Adrenal gland (tissue), 12 donors: ENCODE measurements around the gene IZUMO4. TPM values are rescaled to one million over a fixed set of nuclear protein-coding genes. Genes with fewer than 3 reads are reported as not detected.

Experiments used
- DNase-seq, 7 donors: peaks; one replicate each; pipeline ENCODE4 v3.0.0-alpha.2; 2019 to 2020
- H3K27ac ChIP-seq, 5 donors: fragments of 200-600 bp; sonication (generic) in 4 of 5; 1 replicate in 3 of 5; 2 replicates in 2 of 5; pipeline versions ENCODE4 v1.5.1 to v1.8.0; 2016 to 2020; ENCODE audit warnings: mild to moderate bottlenecking in 1 of 5
- H3K27me3 ChIP-seq: fragments of 200-600 bp; 2 replicates; pipeline ENCODE4 v1.8.0; 2021
- H3K36me3 ChIP-seq, 2 donors: fragments of 200-600 bp; replicated peaks in 1 of 2; 1 replicate in 1 of 2; 2 replicates in 1 of 2; pipeline versions ENCODE4 v1.5.1 to v1.8.0; 2018 to 2022
- H3K4me1 ChIP-seq, 2 donors: fragments of 200-600 bp; replicated peaks in 1 of 2; 1 replicate in 1 of 2; 2 replicates in 1 of 2; pipeline versions ENCODE4 v1.5.1 to v1.8.0; 2018 to 2021
- H3K4me3 ChIP-seq, 4 donors: fragments of 200-600 bp; sonication (generic) in 3 of 4; one replicate each; pipeline ENCODE4 v1.5.1; 2016 to 2018
- H3K9me3 ChIP-seq, 3 donors: fragments of 200-600 bp; sonication (generic) in 1 of 3; replicated peaks in 1 of 3; 1 replicate in 2 of 3; 2 replicates in 1 of 3; pipeline versions ENCODE4 v1.5.1 to v1.8.0; 2016 to 2021
- POLR2A ChIP-seq, 2 donors: fragments of 450-650 bp; IDR thresholded peaks; one replicate each; pipeline ENCODE4 v1.6.1; 2017; ENCODE audit warnings: antibody characterized with exemption in 2 of 2, mild to moderate bottlenecking in 2 of 2, moderate library complexity in 1 of 2
- WGBS, 4 donors: extraction: QIAGEN DNeasy Blood & Tissue Kit in 2 of 4; methylation state at CpG; one replicate each; pipeline versions ENCODE4 v1.1.5 to v1.1.7; 2013 to 2017; 5-methylcytosine and 5-hydroxymethylcytosine counted together
- intact Hi-C, 2 donors: fragments of 100-400 bp; cut with DNase I; formaldehyde crosslinking; loops; one replicate each; pipeline versions ENCODE4 v1.14.1 to v1.15.0; 2022 to 2023
- polyA plus RNA-seq, 3 donors: library from polyadenylated mRNA; stranded (reverse); fragments of 200-250 nt in 2 of 3; fragments of 350-450 nt in 1 of 3; fragmentation: Illumina TruSeq in 1 of 3; extraction: RNeasy Lipid Tissue Mini Kit (QIAGEN cat#74804) in 1 of 3; gene quantifications; one replicate each; pipeline ENCODE4 v1.2.3, GENCODE V29; 2013 to 2014
- total RNA-seq, 9 donors: library from RNA; depleted of rRNA in 4 of 9; stranded (reverse); fragments of >200 nt in 4 of 9; fragments of 120-200 nt in 1 of 9; fragmentation: NEBNext Ultra II Directional in 1 of 9; extraction: Animal tissue kit (Norgen Biotek cat#: 25700) in 1 of 9; gene quantifications; one replicate each; pipeline versions ENCODE4 v1.1.0 to v1.2.4, GENCODE V29; 2013 to 2023
- TF ChIP-seq, protein P1 (sequence below), 6 experiments: fragments of 450-650 bp in 4 of 6; fragments of 200-600 bp in 2 of 6; sonication (generic) in 1 of 6; IDR thresholded peaks; 1 replicate in 5 of 6; 2 replicates in 1 of 6; pipeline versions ENCODE4 v1.5.1 to v1.8.0; 2016 to 2021; ENCODE audit warnings: antibody characterized with exemption in 6 of 6, mild to moderate bottlenecking in 2 of 6, moderate library complexity in 1 of 6
- donor health status: healthy with polysubstance abuse.
- donor health status: Bipolar disorder and iron deficiency.
- donor health status: DM: yes; HTN: yes; CAD: no.
- donor health status: DM: no; HTN: no; CAD: no.
- donor health status: DM: no; HTN: no; CAD: no.
- donor health status: DM: yes; HTN: yes; CAD: no.

Gene IZUMO4
- total and polyA plus RNA-seq, 12 donors: 0.69 to 24.6 (median 2.5) TPM

DNA sequence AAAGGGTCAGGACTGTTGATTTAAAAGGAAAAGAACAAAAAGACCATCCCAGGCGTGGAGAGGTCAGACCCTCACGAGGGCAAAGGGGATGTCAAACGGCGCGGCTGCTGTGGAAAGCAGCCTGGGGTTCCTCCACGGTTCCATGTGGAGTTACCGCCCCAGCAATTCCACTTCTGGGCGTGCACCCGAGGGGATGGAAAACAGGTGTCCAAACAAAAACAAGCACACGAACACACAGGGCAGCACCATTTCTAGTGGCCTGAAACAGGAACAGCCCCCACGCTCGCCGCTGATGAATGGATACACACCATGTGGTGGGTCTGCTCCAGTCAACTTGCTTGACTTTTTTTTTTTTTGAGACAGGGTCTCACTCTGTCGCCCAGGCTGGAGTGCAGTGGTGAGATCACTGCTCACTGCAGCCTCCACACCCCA, 43.4 kb downstream of the IZUMO4 start:
- no peak overlapping the region for H3K27ac ChIP-seq

DNA sequence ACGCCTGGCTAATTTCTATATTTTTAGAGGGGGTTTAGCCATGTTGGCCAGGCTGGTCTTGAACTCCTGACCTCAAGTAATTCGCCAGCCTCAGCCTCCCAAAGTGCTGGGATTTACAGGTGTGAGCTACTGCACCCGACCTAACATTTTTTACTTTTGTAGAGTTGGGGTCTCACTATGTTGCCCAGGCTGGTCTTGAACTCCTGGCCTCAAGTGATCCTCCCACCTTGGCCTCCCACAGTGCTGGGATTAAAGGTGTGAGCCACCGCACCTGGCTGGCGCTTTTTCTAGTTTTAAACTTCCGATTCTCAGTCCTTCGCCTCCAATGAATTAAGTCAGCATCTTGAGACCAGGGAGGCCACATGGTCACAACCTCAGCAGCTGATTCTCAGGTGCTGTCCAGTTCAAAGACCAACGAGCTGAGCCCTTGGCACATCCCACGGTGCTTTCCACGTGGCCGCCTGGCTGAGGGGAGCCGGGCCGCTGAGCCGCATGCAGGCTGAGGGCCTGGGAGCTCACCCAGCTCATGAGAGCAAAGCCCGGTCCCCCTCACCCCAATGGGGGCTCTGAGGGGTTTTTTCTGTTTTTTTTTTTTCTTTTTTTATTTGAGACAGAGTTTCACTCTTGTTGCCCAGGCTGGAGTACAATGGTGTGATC, 45.6 kb downstream of the IZUMO4 start:
- Histone ChIP-seq H3K27me3 (no peaks in the 10 kb centered on the region), H3K36me3 (peaks cover 0 to 21% of the 10 kb centered on the region in 2 donors), H3K27ac (no peak overlapping the region), H3K9me3 (no peaks in the 10 kb centered on the region), H3K4me1 (peaks cover 0 to 21% of the 10 kb centered on the region in 2 donors), H3K4me3 (no peak overlapping the region)
- DNase-seq: no peak
- 92 to 94% (median 93%) methylated on average over 15 of the region's 15 CpGs for WGBS, 4 donors
- intact Hi-C loops: no loop called here
- TF ChIP-seq POLR2A (IDR thresholded peaks at IDR 0.05): no peak
- TF ChIP-seq, protein P1, sequence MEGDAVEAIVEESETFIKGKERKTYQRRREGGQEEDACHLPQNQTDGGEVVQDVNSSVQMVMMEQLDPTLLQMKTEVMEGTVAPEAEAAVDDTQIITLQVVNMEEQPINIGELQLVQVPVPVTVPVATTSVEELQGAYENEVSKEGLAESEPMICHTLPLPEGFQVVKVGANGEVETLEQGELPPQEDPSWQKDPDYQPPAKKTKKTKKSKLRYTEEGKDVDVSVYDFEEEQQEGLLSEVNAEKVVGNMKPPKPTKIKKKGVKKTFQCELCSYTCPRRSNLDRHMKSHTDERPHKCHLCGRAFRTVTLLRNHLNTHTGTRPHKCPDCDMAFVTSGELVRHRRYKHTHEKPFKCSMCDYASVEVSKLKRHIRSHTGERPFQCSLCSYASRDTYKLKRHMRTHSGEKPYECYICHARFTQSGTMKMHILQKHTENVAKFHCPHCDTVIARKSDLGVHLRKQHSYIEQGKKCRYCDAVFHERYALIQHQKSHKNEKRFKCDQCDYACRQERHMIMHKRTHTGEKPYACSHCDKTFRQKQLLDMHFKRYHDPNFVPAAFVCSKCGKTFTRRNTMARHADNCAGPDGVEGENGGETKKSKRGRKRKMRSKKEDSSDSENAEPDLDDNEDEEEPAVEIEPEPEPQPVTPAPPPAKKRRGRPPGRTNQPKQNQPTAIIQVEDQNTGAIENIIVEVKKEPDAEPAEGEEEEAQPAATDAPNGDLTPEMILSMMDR (IDR thresholded peaks at IDR 0.05): no peak

More for the DNA sequence above, 43.4 kb downstream of the IZUMO4 start:
- TF ChIP-seq, protein P1 (IDR thresholded peaks at IDR 0.05): no peak
- TF ChIP-seq POLR2A (IDR thresholded peaks at IDR 0.05): no peak
- H3K4me3 ChIP-seq: no peak overlapping the region
- no peak for DNase-seq
- intact Hi-C loops: no loop called here
- no peaks in the 10 kb centered on the region for H3K27me3 ChIP-seq
- 77 to 83% (median 80%) methylated on average over 14 of the region's 14 CpGs for WGBS, 4 donors
- H3K36me3 ChIP-seq: peaks cover 0 to 39% of the 10 kb centered on the region in 2 donors
- peaks cover 0 to 4% of the 10 kb centered on the region in 2 donors for H3K4me1 ChIP-seq
- H3K9me3 ChIP-seq: no peaks in the 10 kb centered on the region

DNA sequence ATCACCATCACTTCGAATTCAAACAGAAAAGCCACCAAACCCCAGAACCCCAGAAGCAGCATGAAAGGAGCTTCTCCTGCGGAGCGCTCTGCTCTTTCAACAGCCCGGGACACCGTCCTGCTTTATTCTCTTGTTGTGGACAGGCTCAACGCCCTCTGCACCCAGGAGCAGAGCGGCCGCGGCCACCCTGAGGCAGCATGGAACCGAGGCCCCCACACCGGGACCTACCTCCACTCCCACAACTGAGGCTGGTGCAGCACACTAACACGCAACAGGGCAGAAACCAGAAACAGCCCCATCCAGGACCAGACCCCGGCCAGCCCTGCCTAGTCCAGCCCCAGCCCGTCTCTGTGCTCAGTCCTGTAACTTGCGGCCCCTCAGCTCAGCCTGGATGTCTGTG, 47.5 kb downstream of the IZUMO4 start:
- no peak overlapping the region for H3K27ac ChIP-seq
- H3K4me1 ChIP-seq: peaks cover 2 to 29% of the 10 kb centered on the region in 2 donors
- peaks cover 0 to 8% of the 10 kb centered on the region in 2 donors for H3K36me3 ChIP-seq
- TF ChIP-seq, protein P1 (IDR thresholded peaks at IDR 0.05): no peak
- no peak for TF ChIP-seq POLR2A (IDR thresholded peaks at IDR 0.05)
- DNase-seq: no peak
- 89 to 97% (median 94%) methylated on average over 7 to 15 of the region's 15 CpGs for WGBS, 4 donors
- no peaks in the 10 kb centered on the region for H3K27me3 ChIP-seq
- no peaks in the 10 kb centered on the region for H3K9me3 ChIP-seq
- intact Hi-C loops: no loop called here
- H3K4me3 ChIP-seq: no peak overlapping the region

DNA sequence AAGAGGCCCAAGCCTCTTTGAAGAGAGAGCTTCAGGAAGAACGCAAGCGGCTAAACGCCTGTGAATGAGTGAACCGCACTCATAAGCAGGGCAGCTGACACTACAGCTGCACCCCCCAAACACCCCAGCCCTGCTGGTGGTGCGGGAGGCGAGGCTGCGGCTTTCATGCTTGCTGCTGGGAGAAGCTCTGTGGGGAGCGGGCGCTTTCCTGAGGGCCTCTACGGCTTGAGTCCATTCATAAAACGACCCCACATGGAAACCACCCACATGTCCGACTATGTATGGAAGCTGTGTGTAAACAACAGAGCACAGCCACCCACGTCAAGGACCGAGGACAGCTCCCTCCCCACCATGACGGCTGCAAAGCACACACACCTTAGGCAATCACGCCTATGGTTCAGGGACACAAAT, 49.1 kb downstream of the IZUMO4 start:
- H3K9me3 ChIP-seq: no peaks in the 10 kb centered on the region
- peaks cover 17 to 43% of the 10 kb centered on the region in 2 donors for H3K4me1 ChIP-seq
- no peaks in the 10 kb centered on the region for H3K27me3 ChIP-seq
- no peaks in the 10 kb centered on the region for H3K36me3 ChIP-seq
- WGBS, 4 donors: 50 to 56% (median 54%) methylated on average over 8 to 16 of the region's 16 CpGs
- intact Hi-C loops: no loop called here
- TF ChIP-seq POLR2A (IDR thresholded peaks at IDR 0.05): no peak
- TF ChIP-seq, protein P1 (IDR thresholded peaks at IDR 0.05): no peak
- DNase-seq: peak in 1 of 7 donors; percentile 38
- H3K4me3 ChIP-seq: no peak overlapping the region
- peak overlapping the region in 1 of 5 donors; percentile 40 for H3K27ac ChIP-seq
